Epithelial cell of proximal tubule (primary cell): ENCODE measurements around the gene IQCK. TPM values are rescaled to one million over a fixed set of nuclear protein-coding genes. Genes with fewer than 3 reads are reported as not detected.

ENCODE experiments used
- DNase-seq: peaks from one replicate; pipeline ENCODE4 v3.0.0-alpha.2; 2011; ENCODE audit warnings: low read depth
- H3K4me3 ChIP-seq: 2 replicates; pipeline ENCODE4 v1.5.1; 2011; ENCODE audit warnings: low read depth, mild to moderate bottlenecking, low read length
- total RNA-seq: library from RNA; depleted of rRNA; stranded (reverse); fragments of >200 nt; gene quantifications from 2 replicates; pipeline ENCODE4 v1.2.3, GENCODE V29; 2015
- TF ChIP-seq, protein P1 (sequence below): conservative IDR thresholded peaks from 2 replicates; pipeline ENCODE4 v1.5.1; 2012; ENCODE audit warnings: low read depth, mild to moderate bottlenecking, low read length

The IQCK gene
- total RNA-seq, 1 donor from 2014 or later, result 10.0 TPM

DNA sequence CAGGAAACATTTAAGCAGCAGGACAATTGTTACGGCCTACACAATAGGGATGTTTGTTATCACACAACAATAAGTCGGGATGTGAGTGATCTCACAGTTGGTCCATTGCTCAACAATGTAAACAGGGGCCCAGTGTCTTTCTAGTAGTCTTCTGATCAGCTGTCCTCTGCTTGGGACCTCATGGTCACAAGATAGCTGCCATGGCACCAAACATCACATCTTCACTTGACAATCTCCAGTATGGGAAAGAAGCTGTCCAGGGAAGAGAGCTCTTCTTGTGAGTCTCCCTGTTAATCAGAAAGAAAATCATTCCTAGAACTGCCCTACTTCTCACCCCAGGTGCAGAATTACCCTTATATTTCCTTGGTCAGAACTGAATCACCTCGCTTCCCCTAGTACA lies 172.8 kb downstream of the IQCK start:
- no peak overlapping the region for H3K4me3 ChIP-seq
- no peak for DNase-seq
- TF ChIP-seq, protein P1, sequence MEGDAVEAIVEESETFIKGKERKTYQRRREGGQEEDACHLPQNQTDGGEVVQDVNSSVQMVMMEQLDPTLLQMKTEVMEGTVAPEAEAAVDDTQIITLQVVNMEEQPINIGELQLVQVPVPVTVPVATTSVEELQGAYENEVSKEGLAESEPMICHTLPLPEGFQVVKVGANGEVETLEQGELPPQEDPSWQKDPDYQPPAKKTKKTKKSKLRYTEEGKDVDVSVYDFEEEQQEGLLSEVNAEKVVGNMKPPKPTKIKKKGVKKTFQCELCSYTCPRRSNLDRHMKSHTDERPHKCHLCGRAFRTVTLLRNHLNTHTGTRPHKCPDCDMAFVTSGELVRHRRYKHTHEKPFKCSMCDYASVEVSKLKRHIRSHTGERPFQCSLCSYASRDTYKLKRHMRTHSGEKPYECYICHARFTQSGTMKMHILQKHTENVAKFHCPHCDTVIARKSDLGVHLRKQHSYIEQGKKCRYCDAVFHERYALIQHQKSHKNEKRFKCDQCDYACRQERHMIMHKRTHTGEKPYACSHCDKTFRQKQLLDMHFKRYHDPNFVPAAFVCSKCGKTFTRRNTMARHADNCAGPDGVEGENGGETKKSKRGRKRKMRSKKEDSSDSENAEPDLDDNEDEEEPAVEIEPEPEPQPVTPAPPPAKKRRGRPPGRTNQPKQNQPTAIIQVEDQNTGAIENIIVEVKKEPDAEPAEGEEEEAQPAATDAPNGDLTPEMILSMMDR, result no peak

DNA sequence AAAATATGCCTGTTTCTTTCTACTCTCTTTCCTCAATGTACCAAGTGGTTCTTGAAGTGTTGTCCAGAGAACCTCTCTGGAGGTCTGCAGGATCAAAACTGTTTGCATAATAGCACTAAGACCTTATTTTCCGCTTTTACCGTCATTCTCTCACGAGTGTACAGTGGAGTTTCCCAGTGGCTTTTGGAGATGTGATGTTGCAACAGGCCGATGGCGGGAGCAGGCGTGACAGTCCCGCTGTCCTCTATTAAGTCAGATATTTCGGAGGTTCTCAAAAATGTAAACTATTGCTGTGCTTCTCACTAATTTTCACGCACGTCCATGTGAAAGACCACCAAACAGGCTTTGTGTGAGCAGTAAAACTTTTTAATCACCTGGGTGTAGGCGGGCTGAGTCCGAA lies 174.8 kb downstream of the IQCK start:
- no peak for DNase-seq
- TF ChIP-seq, protein P1, result no peak
- no peak overlapping the region for H3K4me3 ChIP-seq

DNA sequence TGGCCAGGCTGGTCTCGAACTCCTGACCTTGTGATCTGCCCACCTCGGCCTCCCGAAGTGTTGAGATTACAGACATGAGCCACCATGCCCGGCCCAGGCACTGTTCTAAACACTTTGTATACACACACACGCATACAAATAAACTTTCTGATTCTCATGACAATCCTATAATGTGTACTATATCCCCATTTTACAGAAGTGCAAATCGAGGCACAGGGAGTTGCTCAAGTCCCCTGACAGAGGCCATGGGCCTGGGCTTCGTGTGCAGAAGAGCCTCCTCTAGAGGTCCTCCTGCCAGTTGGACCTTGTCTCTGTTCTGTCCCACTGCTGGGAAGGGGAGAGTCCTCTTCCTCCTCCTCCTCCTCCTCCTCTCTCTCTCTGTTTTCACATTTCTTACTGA lies 176.5 kb downstream of the IQCK start:
- no peak for DNase-seq
- no peak overlapping the region for H3K4me3 ChIP-seq
- TF ChIP-seq, protein P1, result no peak

DNA sequence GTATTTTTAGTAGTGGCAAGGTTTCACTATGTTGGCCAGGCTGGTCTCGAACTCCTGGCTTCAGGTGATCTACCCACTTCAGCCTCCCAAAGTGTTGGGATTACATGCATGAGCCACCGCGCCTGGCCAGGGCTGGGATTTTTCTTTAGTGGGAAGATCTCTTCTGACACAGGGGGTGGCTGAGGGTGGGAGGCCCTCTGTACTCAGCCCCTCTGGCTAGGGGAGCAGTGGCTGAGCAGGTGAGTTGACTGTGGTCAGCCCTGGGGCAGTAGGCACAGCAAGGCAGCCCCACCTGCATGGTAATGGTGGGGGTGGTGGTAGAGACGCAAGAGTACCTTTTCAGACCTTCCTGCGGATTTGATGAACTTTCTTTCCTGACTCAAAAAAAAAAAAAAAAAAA lies 178.9 kb downstream of the IQCK start:
- no peak for DNase-seq
- TF ChIP-seq, protein P1, result no peak
- no peak overlapping the region for H3K4me3 ChIP-seq

DNA sequence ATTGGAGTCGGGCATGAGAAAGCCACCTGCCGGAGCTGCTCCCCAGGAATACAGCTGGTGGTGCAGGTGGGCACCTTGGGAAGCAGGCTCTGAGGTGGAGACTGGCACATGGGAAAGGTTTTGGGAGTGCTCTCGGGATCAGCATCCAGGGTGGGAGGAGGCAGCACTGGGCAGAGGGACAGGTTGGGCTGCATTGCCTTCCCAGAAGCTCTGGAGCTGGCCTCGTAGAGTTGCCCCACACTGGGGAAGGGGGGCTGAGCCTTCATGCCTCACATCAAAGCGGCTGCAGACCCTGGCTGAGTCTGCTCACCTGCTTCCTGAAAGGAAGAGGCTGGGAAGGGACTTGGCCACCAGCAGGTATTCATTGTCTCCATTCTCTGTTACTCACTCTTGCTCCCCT lies 180.1 kb downstream of the IQCK start:
- TF ChIP-seq, protein P1, result no peak
- no peak overlapping the region for H3K4me3 ChIP-seq
- no peak for DNase-seq

DNA sequence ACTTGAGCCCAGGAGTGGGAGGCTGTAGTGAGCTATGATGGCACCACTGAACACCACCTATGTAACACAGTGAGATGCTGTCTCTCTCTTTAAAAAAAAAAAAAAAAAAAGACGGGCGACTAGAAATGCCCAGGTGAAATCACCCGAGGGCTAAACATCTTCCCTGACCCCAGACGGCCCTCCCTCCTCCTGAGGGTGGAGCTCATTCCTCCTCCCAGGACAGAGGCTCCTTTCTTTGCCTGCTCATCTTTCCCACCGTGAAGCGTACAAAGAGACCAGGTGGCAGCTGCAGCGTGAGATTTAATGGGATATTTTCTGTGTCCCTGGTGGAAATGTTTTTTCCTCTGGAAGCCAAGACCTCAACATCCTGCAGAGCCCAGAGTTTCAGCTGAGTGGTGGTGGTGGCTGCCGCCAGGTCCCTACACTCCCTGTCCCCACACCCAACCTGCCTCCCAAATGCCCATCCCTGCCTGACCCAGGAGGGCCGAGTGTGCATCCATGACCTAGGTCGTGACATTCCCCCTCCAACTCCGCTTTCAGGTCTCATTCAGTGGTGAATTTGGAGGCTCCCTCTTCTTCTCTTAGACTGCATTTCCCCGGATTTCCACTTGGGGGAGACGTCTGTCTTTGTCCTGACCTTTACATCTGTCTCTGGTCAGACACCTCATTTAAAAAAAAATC lies 181.0 kb downstream of the IQCK start:
- no peak for DNase-seq
- TF ChIP-seq, protein P1, result peak; percentile 85
- H3K4me3 ChIP-seq, result no peak overlapping the region

DNA sequence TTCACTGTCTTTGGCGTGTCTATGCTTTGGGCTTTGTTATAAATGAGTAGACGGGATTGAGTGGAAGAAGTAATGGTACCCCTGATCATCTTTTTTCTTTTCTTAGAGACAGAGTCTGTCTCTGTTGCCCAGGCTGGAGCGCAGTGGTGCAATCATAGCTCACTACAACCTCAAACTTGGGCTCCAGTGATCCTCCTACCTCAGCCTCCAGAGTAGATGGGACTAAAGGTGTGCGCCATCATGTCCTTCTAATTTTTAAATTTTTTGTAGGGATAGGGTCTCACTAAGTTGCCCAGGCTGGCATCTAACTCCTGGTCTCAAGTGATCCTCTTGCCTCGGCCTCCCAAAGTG lies 181.5 kb downstream of the IQCK start:
- DNase-seq, result no peak
- H3K4me3 ChIP-seq, result no peak overlapping the region
- TF ChIP-seq, protein P1, result no peak
